ENCODE data around the gene CPLANE2.
"Not testable (repeated sequence)": the region's sequence is repeated elsewhere in the genome, so short reads cannot be mapped to it uniquely, and the experiment has no call there.

Gene CPLANE2

DNA sequence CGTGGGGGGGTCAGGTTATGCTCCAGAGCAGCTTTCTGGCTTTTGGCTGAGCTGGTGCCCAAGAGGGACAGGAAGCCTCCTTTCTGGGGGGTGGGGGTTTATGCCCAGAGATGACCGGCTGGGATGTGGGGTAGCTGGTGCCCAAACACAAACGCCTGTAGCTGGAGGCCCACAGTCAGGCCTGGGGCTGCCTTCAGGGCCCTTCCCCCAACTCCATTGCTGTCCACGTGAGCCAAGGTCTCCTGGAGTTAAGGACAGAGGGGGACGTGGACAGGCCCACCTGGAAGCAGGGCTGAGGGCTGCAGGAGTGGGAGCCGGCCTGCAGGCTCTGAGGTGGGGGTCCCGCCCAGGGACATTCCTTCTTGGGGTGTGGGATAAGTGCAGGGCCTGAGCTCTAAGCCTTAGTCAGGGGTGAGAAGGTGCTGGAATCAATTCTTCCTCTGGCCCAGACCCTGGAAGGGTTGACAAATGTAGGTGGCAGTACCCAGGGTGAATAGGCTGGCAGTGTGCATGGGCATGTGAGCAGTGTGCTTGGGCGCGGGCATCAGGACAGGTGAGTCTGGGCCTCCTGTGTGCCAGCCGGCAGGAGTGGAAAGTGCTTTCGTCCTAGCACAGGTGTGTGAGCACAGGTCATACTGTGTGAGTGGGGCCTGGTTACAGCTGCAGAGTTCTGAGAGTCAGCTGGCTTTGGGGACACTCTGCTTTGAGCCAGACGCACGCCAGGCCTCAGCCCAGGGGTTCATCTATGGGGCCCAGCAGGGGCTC is 6.8 kb downstream of the CPLANE2 start:
- DNase-seq: no peak

DNA sequence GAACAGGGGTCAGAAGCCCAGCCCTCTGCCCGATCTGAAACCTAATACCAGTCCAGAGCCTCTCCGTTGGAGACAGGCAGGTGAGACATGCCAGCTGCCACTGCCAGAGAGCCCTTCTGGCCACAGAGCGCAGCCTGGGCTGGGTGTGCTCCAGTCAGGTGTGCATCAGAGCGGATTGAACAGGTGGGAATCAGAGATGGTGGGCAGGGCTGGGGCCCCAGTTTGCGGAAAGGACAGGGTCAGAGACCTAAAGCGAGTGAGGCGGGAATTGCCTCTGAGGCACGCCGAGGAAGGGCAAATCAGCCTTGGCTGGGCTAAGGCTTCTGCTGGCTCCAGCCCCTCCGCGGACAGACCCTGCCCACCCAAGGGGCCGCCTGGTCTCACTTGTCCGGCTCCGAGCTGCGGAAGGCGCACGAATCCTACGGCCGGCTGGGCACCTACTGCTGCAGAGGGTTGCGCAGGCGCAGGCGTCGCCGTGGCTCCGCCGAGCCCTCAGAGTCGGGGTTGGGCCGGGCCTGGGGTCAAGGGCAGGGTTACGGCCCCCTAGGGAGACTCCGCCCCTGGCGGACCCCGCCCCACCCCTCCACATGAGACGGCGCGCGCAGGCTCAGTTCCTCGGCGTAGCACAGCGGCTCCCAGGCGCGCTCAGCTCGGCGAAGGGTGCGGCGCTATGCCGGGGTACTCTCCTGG is 10.3 kb downstream of the CPLANE2 start:
- no peak for DNase-seq

DNA sequence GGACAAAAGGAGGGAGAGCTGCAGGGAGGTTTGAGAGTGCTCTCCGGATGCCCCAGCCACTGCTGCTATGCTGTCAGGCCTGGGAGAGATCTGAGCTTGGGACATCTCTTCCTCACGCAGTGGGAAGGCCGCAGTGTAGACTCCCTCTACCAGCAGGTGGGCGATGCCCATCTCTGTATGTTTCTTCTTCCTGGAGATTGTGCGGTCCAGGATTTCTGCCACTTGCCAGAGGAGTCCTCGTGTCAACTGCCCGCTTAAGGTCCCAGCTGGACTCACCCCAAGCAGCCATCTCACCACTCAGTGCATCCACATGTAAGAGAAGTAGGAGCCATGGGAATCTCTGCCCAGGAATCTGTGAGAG is 10.9 kb downstream of the CPLANE2 start:
- DNase-seq: no peak

DNA sequence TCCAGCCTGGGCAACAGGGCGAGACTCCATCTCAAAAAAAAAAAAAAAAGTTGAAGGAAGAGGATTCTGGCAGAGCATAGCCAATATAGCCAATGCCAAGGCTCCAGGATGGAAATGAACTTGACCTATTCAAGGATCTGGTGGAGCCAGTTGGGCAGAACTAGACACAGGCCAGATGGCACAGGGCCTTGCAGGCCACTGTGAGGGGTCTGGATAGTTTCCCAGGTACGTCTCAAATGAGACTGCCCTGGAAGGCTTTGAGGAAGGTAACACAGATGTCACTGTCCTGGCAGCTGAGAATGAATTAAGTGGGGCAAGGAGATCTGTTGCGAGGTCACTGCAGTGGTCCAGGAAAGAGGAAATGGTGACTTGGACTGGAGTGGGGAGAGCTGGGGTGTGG is 12.5 kb downstream of the CPLANE2 start:
- DNase-seq: no peak

DNA sequence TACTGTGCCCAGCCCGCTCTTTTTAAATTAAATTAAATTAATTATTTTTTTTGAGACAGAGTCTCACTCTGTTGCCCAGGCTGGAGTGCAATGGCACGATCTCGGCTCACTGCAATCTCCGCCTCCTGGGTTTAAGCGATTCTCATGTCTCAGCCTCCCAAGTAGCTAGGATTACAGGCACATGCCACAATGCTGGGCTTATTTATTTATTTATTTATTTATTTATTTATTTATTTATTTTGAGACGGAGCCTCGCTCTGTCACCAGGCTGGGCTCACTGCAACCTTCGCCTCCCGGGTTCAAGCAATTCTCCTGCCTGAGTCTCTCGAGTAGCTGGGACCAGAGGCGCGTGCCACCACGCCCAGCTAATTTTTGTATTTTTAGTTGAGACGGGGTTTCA is 14.3 kb downstream of the CPLANE2 start:
- not testable (repeated sequence) for DNase-seq

DNA sequence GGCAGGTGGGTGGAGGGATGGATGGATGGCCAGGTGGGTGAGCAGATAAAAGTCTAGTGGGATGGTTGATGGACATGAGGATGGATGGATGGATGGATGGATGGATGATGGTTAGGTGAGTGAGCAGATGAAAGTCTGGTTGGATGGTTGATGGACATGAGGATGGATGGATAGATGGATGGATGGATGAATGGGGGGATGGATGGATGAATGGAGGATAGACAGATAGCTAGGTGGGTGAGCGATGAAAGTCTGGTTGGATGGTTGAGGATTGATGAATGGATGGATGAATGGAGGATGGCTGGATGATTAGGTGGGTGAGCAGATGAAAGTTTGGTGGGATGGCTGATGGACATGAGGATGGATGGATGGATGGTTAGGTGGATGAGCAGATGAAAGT is 15.5 kb downstream of the CPLANE2 start:
- DNase-seq: no peak

DNA sequence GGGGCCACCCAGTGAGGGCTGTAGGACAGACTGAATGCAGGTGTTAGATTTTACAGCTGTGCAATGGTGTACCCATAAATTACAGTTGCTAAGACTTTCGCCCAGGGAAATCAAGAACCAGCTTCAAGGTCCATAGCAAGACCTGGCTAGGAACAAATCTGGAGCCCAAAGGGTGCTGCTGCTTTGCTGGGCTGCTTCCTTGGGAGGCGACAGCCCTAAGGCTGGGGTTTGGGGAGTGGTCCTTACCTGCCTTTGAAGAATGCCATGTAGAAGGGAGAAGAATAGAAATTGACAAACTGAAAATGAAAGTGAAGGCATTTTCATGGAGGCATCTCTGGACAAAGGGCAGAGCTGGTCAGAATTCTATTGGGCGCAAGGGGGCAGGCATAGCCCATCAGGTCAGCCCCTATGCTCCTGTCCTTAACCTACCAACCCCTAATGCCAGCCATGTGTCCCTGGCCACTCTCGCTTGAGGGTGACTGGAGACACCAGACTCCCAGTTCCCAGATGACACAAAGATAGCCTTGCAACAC is 16.9 kb downstream of the CPLANE2 start:
- no peak for DNase-seq

DNA sequence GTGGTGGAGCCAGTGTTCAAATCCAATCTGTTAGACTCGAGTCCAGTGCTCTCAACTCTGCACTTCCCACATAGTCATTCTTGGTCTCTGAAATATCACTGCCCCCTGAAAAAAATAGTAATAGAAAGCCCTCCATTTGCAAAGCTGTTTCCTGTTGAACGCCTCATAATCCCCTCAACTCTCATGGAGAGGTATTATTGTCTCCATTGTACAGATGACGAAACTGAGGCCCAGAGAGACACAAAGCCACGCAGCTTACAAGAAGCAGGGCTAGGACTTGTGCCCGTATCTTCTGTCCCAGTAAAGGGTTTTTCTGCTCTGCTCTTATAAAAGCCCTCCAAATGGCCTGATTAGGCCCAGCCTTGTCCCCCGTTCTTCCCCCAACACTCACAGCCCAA is 18.3 kb downstream of the CPLANE2 start:
- DNase-seq: no peak

DNA sequence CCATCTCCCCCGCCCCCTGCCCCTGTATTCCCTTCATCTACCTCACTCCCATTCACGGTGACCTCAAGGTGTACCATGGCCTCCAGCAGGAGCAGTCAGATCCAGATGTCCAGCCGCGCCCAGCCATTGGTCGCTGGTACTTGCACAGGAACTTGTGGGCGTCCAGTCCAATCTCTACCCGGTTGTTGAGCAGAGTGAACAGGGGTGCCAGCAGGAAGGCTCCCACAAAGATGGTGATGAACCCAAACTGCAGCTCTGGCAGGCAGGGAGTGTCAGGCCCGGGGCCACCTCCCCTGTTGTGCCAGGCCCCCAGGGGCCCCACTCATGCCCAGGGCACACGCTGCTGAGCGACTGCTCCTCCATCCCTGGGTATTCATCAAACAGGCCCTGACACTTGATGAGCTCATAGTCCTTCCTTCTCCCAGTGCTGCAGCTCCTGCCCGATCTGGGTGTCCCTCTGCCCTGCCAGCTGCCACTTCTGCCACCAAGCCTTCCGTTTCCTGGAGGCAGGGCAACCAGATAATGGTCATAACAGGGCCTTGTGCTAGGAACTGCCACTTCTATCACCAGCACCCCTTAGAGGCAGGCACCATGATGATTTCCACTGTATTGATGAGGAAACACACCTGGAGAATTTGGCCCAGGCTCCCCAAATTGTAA is 18.8 kb downstream of the CPLANE2 start:
- no peak for DNase-seq

DNA sequence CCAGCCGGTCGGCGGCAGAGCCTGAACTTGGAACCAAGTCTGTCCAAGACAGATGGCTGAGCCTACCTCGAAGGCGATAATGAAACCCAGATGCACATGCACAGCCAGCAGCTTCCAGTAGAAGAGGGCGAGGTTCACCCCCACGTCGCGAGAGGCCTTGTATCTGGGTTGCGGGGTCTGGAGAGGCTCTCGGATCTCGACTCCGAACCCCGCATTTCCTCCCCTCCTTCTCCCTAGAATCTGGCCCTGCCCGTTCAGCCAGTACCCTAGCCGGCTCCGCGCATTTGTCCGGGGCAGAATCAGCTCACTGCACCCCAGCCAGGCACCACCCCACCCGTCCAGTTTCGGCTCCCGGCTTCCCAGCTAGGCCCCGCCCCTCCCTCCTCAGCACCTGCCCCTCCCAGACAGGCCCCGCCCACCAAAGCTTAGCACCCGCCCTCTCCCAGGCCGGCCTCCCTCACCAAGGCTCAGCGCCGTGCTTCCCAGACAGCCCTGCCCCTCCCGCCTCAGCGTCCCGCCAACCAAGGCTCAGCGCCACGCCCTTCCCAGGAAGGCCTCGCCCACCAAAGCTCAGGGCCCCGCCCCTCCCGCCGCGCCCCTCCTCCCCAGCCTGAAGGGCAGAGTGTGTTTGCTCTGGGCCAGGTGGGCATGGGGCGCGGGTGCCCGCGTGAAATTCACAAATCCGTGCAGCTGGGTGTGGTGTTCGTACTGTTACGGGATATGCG is 19.8 kb downstream of the CPLANE2 start:
- DNase-seq: peak; percentile 78 to 85

DNA sequence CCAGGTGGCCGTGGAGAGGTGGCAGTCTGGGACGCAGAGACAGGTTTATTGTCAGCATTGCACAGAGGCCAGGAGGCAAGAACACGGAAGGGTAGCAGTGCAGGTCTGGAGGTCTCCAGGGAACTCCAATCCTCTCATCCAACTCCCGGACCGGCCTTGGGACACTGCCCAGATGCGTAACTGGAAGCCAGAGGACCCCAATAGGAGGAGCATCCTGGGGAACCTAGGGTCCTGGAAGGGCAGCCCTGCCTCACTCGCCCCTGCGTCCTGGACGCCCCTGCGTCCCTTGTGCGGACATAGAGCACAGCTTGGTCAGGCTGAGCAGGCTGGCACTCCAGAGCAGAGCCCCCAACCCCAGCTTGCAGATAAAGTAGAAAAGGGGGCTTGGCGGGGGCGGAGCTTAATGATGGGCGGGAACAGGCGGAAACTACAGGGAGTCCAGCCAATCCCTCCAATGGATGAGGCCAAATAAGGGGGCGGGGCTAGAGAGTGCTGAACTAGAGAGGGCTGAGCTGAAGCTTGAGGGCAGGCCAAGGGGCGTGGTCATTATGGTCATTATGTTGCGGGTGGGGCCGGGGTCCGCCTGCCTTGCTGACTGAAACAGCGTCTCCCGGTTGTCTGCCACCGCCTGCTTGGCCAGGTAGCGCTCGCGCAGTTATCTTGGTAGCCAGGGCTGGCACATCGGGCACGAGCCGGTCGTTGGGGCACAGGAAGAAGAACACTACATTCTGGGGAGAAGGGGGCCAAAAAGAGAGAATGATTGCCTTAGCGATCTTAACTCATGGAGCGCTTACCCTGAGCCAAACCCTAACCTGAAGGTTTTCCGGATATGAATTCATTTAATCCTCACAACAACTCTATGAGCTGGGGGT is 20.9 kb downstream of the CPLANE2 start:
- DNase-seq: peak in 1 of 2 donors; percentile 28

DNA sequence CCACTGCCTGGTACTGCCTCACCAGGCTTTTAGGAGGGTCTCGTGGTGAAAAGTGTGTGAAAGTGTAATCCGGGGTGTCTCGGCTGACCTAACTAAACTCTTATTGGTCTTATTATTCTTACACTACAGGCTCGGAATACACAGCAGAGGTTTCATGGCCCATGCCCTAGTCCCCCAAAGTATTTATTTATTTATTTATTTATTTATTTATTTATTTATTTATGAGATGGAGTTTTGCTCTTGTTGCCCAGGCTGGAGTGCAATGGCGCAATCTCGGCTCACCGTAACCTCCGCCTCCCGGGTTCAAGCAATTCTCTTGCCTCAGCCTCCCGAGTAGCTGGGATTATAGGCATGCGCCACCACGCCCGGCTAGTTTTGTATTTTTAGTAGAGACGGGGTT is 21.7 kb downstream of the CPLANE2 start:
- DNase-seq: not testable (repeated sequence)

DNA sequence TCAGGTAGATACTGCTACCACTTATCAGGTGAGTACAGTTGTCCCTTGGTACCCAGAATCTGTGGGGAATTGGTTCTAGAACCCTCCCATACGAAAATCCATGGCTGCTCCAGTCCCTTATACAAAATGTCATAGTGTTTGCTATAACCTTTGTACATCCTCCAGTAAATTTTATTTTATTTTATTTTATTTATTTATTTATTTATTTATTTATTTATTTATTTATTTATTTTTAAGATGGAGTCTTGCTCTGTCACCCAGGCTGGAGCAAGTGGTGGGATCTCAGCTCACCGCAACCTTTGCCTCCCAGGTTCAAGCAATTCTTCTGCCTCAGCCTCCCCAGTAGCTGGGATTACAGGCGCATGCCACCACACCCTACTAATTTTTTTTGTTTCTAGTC is 23.4 kb downstream of the CPLANE2 start:
- DNase-seq: not testable (repeated sequence)

DNA sequence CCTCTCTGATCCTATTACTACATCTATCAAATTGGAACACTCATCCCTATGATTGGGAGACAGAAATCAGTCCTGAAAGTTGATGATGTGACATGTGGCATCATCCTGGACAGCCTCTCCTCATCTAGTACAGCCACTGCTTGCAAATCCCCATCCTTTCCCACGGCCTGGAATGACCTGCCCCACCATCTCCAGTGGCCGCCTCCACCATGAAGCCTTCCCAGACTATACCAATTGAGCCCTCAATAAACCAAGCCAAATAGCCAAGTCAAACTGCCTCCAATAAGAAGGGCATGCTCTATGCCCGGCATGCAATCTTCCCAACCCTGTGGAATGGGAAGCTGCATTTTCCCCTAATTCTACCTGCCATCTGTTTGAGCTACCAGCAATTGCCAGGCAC is 24.0 kb downstream of the CPLANE2 start:
- DNase-seq: no peak

DNA sequence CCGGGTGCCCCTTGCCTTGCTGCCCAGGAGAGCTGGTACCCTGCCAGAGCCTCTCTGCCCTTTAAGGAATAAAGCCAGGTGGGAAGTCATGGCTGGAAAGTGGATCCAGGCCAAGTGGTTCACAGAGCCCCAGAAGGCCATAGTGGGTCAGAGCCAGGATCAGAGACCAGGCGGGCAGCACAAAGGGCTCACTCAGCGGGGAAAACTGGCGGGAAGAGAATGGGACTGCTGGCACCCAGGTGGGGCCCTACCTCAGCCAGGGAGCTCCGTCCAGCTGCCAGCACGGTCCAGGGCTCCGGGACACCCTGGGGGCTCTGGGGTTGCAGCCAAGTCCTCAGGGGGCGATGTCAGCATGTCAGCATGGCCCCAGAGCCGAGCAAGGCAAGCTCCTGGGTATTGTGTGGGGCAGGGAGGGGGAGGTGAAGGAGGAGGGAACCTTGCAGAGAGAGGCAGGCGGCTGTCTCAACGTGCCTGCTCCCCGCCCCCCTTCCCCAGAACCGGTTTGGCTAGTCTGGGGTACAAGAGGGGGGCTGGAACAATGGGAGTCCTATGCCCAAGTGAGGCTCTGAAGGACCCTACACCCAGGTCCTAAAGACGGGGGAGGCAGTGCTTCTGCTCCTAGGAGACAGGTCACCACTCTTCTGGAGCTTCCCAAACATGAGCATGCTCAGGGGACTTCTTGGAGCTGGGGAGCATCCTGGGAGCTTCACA is 24.6 kb downstream of the CPLANE2 start, which contains the start of gene ARHGEF19:
Gene ARHGEF19, minus strand, starts transcription at position 402 of the 711 bp plus-strand sequence. CDS start 3,598 bp downstream, outside the sequence.
- DNase-seq: no peak

DNA sequence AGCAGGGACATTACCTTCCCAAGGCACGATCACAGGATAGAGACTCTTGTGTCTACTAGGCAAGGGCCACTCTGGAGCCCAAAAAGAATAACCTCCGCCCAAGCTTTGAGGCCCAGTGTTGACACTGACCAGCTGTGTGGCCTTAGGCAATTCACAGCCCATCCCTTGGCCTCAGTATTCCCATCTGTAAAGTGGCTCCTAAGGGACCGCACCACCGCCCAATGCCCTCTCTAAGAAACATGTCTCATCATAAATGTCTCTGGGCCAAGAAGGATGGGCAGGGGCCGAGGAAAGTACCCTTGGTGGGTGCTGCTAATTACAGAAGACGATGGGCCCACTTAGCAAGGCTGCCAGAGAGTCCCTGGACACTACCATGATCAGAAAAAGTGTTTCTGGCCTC is 25.2 kb downstream of the CPLANE2 start:
- no peak for DNase-seq

DNA sequence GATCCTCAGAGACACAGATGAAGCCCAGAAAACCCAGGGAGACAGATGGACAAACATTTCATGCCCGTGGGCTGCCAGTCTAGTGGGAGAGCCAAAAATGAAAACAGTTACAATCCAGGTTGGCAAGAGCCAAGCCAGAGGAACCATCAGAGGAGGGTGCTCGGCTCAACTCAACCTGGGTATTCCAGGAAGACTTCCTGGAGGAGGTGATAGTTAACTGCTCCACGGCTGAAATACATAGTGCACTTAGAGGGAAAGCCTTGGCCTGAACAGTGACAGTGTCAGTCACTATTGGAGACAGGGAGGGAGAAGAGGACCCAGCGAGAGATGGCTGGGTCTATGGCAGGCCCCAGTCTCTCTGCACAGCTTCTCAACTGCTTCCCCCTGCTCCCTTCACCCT is 26.4 kb downstream of the CPLANE2 start:
- DNase-seq: no peak

DNA sequence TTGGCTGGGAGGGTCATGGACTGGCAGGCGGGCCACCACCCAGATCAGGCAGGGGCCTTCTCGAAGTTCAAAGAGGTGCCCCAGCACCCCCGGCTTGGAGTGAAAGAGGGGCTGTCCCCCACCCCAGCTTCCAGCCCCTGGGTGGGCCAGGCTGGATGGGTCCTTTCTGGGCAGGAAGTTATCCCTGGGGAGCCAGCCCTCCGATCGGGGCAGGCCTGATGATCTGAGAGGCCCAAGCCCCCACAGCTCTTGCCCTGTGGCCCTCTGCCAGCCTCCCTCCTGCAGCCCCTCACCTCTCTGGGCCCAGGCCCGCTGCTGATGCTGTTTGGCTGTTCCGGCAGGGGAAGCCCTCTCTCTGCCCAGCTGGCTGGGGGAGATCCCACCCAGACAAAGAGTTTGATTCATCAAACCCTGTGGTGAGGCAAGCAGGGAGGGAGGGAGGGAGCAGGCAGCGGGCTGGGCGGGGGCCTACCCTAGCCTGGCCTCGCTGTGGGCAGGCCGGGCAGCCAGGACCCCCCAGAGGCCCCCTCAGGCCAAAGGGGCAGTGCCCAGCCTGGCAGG is 27.1 kb downstream of the CPLANE2 start:
- DNase-seq: no peak

DNA sequence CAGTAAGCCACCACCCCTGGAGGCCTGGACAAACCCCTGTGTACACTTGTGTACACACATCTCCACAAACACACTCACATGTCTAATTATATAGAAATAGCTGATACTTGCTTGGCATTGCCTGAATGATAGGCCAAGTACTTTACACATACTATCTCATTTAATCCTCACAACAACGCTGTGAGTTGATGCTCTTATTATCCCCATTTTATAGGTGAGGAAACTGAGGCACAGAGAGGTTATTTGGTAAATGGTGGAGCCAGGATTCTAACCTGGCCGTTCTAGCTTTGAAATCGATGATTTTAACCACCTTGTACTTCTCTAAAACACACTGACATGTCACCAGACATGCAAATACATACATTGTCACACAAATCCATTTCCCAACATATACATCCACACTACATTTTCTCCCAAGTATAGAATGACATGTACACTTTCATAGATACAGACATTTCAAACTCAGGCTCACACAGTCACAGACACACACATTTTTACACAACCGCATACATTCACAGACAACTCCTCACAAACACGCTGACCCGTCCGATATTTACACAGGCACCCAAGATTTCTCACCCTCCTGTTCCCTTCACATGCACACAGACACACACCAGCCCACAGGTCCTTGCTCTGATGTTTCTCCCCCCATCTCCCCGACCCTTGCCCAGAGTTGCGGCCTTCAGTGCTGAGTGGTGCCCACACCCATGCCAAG is 27.7 kb downstream of the CPLANE2 start:
- no peak for DNase-seq

DNA sequence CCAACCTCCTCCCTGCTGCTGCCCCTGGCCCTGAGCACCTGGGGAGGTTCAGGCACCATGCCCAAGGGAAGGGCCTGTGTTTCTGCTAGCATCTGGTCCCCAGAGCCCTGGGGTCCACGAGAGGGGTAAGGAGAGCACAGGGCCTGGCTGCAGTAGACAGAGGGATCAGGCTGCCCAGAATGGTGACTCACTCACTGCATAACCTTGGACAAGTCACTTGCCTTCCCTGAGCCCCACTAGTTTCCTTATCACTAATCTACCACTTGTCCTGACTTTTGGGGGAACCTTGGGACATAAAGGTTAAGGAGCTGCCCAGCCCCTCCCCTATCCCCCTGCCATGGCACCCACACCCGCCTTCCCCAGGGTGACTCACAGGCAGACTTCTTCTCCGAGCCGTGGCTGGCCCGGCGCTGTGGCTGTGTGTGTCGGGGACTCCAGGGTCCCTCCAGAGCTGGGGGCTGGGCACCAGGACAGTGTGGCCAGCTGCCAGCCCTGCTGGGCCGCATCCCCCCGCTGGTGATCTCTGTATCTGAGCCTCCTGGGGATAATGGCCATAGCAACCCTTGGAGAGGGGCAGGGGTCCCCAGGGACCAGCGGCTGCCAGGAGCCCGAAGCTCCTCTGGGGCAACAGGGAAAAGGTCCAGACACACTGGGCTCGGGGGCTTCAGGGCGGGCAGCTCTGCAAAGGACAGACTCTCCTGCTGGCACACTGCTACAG is 28.6 kb downstream of the CPLANE2 start:
- DNase-seq: no peak

Data from bone marrow (tissue), 2 donors.